WTC11 (cell line): ENCODE measurements around the gene RBCK1. TPM values are rescaled to one million over a fixed set of nuclear protein-coding genes. Genes with fewer than 3 reads are reported as not detected.

ENCODE experiments used
- ATAC-seq: fragments of 200-7000 bp; cut with Tn5 transposase; 2 replicates; pipeline ENCODE4 v1.10.0; 2021; ENCODE audit warnings: mild to moderate bottlenecking, moderate library complexity
- CTCF ChIA-PET: fragments of 300-600 bp; sonication (Branson Sonifier 250); formaldehyde crosslinking; loops from one replicate; lab custom pipeline; 2021; ENCODE audit warnings: antibody characterized with exemption; lab: Charles Lee
- POLR2A ChIA-PET: fragments of 350-600 bp; sonication (Branson Sonifier 250); formaldehyde crosslinking; loops from one replicate; lab custom pipeline; 2021; ENCODE audit warnings: antibody characterized with exemption; lab: Charles Lee
- DNase-seq: peaks from one replicate; pipeline ENCODE4 v3.0.0; 2021; ENCODE audit warnings: low spot score
- H3K27ac Mint-ChIP-seq: 2 replicates; pipeline ENCODE4 v1.8.0; 2021; ENCODE audit warnings: mixed read lengths
- H3K27me3 Mint-ChIP-seq: 2 replicates; pipeline ENCODE4 v1.8.0; 2021; ENCODE audit warnings: low read depth, mild to moderate bottlenecking, moderate library complexity, mixed read lengths
- H3K36me3 Mint-ChIP-seq: 2 replicates; pipeline ENCODE4 v1.8.0; 2021; ENCODE audit warnings: mixed read lengths
- H3K4me1 Mint-ChIP-seq: 2 replicates; pipeline ENCODE4 v1.8.0; 2022; ENCODE audit warnings: mixed read lengths
- H3K4me3 Mint-ChIP-seq: 2 replicates; pipeline ENCODE4 v1.8.0; 2021; ENCODE audit warnings: mild to moderate bottlenecking, moderate library complexity, mixed read lengths
- H3K9me3 Mint-ChIP-seq: 2 replicates; pipeline ENCODE4 v1.8.0; 2021; ENCODE audit warnings: mixed read lengths
- AR ChIP-seq: fragments of 250-450 bp; sonication (Bioruptor Pico); IDR thresholded peaks from 2 replicates; pipeline ENCODE4 v1.9.0; 2021; ENCODE audit warnings: mild to moderate bottlenecking
- ATF2 ChIP-seq: sonication (generic); formaldehyde crosslinking; IDR thresholded peaks from 2 replicates; pipeline ENCODE4 v1.8.1; 2022; ENCODE audit warnings: low read depth, missing genetic modification reagents, borderline replicate concordance
- CREB1 ChIP-seq: sonication (generic); formaldehyde crosslinking; IDR thresholded peaks from 2 replicates; pipeline ENCODE4 v1.8.0; 2023; ENCODE audit warnings: mild to moderate bottlenecking, missing genetic modification reagents
- CTCF ChIP-seq: fragments of 200-600 bp; IDR thresholded peaks from 2 replicates; pipeline ENCODE4 v1.8.0; 2022; ENCODE audit warnings: antibody characterized with exemption
- FOXK1 ChIP-seq: sonication (generic); formaldehyde crosslinking; IDR thresholded peaks from 2 replicates; pipeline ENCODE4 v1.8.0; 2022; ENCODE audit warnings: mild to moderate bottlenecking, moderate library complexity, missing genetic modification reagents
- HMGXB4 ChIP-seq: sonication (generic); formaldehyde crosslinking; IDR thresholded peaks from 2 replicates; pipeline ENCODE4 v1.8.1; 2023; ENCODE audit warnings: mild to moderate bottlenecking, moderate library complexity, missing genetic modification reagents
- MXD4 ChIP-seq: fragments of 250-450 bp; sonication (Bioruptor Pico); IDR thresholded peaks from 2 replicates; pipeline ENCODE4 v1.8.0; 2021; ENCODE audit warnings: mild to moderate bottlenecking, moderate library complexity, borderline replicate concordance
- NR1H2 ChIP-seq: sonication (generic); formaldehyde crosslinking; IDR thresholded peaks from 2 replicates; pipeline ENCODE4 v1.9.0; 2021; ENCODE audit warnings: mild to moderate bottlenecking, moderate library complexity, missing genetic modification reagents
- TCF7 ChIP-seq: sonication (generic); formaldehyde crosslinking; IDR thresholded peaks from 2 replicates; pipeline ENCODE4 v1.8.0; 2022; ENCODE audit warnings: mild to moderate bottlenecking, low read depth, missing genetic modification reagents, moderate library complexity
- TEAD4 ChIP-seq: sonication (generic); formaldehyde crosslinking; IDR thresholded peaks from 2 replicates; pipeline ENCODE4 v1.8.0; 2022; ENCODE audit warnings: mild to moderate bottlenecking, missing genetic modification reagents
- ZNF219 ChIP-seq: sonication (generic); formaldehyde crosslinking; IDR thresholded peaks from 2 replicates; pipeline ENCODE4 v1.8.0; 2023; ENCODE audit warnings: missing genetic modification reagents, mild to moderate bottlenecking, borderline replicate concordance
- ZNF232 ChIP-seq: sonication (generic); formaldehyde crosslinking; IDR thresholded peaks from 2 replicates; pipeline ENCODE4 v1.8.0; 2022; ENCODE audit warnings: mild to moderate bottlenecking, missing genetic modification reagents
- total RNA-seq: library from RNA; stranded (reverse); gene quantifications from 3 replicates; pipeline ENCODE4 v1.2.3, GENCODE V29; 2021
- TF ChIP-seq, protein P1 (sequence below): sonication (generic); formaldehyde crosslinking; IDR thresholded peaks from 2 replicates; pipeline ENCODE4 v1.8.1; 2022; ENCODE audit warnings: mild to moderate bottlenecking, missing genetic modification reagents, moderate library complexity, borderline replicate concordance
- TF ChIP-seq, protein P2 (sequence below): sonication (generic); formaldehyde crosslinking; IDR thresholded peaks from 2 replicates; pipeline ENCODE4 v1.8.0; 2022; ENCODE audit warnings: mild to moderate bottlenecking, missing genetic modification reagents
- TF ChIP-seq, protein P3 (sequence below): sonication (generic); formaldehyde crosslinking; IDR thresholded peaks from 2 replicates; pipeline ENCODE4 v1.8.0; 2023; ENCODE audit warnings: mild to moderate bottlenecking, missing genetic modification reagents
- TF ChIP-seq, protein P4 (sequence below): sonication (generic); formaldehyde crosslinking; IDR thresholded peaks from 2 replicates; pipeline ENCODE4 v1.8.1; 2022; ENCODE audit warnings: low read depth, mild to moderate bottlenecking, moderate library complexity, missing genetic modification reagents, borderline replicate concordance
- TF ChIP-seq, protein P5 (sequence below): sonication (generic); formaldehyde crosslinking; IDR thresholded peaks from 2 replicates; pipeline ENCODE4 v1.8.0; 2022; ENCODE audit warnings: mild to moderate bottlenecking, missing genetic modification reagents

Gene RBCK1
- total RNA-seq, 1 experiment from 2014 or later: 75.2 TPM

- Mint-ChIP-seq H3K36me3 (peaks cover 46% of the 10 kb centered on the region), H3K4me3 (no peak overlapping the region), H3K4me1 (no peaks in the 10 kb centered on the region; the same call in 1 of the 2 replicates), H3K9me3 (peaks cover 11% of the 10 kb centered on the region), H3K27ac (no peak overlapping the region), H3K27me3 (no peaks in the 10 kb centered on the region)
- TF ChIP-seq, protein P1, sequence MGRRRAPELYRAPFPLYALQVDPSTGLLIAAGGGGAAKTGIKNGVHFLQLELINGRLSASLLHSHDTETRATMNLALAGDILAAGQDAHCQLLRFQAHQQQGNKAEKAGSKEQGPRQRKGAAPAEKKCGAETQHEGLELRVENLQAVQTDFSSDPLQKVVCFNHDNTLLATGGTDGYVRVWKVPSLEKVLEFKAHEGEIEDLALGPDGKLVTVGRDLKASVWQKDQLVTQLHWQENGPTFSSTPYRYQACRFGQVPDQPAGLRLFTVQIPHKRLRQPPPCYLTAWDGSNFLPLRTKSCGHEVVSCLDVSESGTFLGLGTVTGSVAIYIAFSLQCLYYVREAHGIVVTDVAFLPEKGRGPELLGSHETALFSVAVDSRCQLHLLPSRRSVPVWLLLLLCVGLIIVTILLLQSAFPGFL (CRISPR knock-in tag): 0 out of 2 replicates have a peak, but pooled peaks have one; percentile 43
- no peak for TF ChIP-seq HMGXB4 (CRISPR knock-in tag)
- TF ChIP-seq, protein P2, sequence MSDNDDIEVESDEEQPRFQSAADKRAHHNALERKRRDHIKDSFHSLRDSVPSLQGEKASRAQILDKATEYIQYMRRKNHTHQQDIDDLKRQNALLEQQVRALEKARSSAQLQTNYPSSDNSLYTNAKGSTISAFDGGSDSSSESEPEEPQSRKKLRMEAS: no peak
- no peak for TF ChIP-seq AR
- no peak for TF ChIP-seq NR1H2 (CRISPR knock-in tag)
- ATAC-seq: no peak
- no peak for DNase-seq
- CTCF ChIA-PET: no interaction called here
- POLR2A ChIA-PET: no interaction called here
These were observed 7.8 kb downstream of the RBCK1 start for GRCh38 chr20:415820-416322.

DNA sequence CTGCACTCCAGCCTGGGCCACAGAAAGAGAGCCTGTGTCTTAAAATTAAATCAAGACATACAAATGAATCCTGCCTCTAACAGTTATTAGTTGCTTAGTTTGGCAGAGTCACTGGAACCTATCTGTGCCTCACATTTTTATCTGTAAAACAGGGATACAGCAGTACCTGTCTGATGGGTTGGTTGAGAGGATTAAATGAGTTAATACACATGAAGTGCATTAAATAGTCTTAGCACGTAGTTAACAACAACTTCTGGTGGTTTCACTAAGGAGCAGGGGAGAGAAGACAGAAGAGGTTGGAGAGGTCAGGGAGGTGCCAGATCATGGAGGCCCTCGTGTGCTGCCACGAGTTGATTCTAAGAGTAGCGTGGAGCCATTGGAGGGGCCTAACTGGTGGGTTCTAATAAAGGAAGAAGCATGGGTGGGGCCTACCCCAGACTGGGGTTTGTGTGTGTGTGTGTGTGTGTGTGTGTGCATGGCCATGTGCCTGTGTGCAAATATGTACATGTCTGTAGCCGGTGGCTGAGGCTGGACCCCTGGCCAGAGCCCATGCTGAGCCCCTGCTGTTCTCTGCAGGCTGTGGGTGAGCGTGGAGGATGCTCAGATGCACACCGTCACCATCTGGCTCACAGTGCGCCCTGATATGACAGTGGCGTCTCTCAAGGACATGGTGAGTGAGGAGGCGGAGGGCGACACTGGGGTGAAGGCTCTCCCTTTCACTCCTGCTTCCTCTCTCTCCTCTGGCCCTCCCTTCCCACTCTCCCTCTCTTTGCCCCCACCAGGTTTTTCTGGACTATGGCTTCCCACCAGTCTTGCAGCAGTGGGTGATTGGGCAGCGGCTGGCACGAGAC is 9.1 kb downstream of the RBCK1 start:
- H3K4me3 Mint-ChIP-seq: no peak overlapping the region
- ATAC-seq: no peak
- H3K36me3 Mint-ChIP-seq: peaks cover 45% of the 10 kb centered on the region
- peaks cover 4% of the 10 kb centered on the region for H3K9me3 Mint-ChIP-seq
- H3K4me1 Mint-ChIP-seq: no peaks in the 10 kb centered on the region; the same call in 1 of the 2 replicates
- H3K27ac Mint-ChIP-seq: no peak overlapping the region
- DNase-seq: no peak
- ChIA-PET CTCF (no interaction called here), POLR2A (no interaction called here)
- H3K27me3 Mint-ChIP-seq: no peaks in the 10 kb centered on the region
- no peak for TF ChIP-seq TCF7
- TF ChIP-seq ZNF232 (CRISPR knock-in tag): no peak
- TF ChIP-seq ATF2 (CRISPR knock-in tag): no peak
- no peak for TF ChIP-seq CREB1 (CRISPR knock-in tag)
- no peak for TF ChIP-seq CTCF
- TF ChIP-seq, protein P3, sequence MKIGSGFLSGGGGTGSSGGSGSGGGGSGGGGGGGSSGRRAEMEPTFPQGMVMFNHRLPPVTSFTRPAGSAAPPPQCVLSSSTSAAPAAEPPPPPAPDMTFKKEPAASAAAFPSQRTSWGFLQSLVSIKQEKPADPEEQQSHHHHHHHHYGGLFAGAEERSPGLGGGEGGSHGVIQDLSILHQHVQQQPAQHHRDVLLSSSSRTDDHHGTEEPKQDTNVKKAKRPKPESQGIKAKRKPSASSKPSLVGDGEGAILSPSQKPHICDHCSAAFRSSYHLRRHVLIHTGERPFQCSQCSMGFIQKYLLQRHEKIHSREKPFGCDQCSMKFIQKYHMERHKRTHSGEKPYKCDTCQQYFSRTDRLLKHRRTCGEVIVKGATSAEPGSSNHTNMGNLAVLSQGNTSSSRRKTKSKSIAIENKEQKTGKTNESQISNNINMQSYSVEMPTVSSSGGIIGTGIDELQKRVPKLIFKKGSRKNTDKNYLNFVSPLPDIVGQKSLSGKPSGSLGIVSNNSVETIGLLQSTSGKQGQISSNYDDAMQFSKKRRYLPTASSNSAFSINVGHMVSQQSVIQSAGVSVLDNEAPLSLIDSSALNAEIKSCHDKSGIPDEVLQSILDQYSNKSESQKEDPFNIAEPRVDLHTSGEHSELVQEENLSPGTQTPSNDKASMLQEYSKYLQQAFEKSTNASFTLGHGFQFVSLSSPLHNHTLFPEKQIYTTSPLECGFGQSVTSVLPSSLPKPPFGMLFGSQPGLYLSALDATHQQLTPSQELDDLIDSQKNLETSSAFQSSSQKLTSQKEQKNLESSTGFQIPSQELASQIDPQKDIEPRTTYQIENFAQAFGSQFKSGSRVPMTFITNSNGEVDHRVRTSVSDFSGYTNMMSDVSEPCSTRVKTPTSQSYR (CRISPR knock-in tag): no peak
- no peak for TF ChIP-seq TEAD4
- no peak for TF ChIP-seq MXD4
- no peak for TF ChIP-seq FOXK1 (CRISPR knock-in tag)
- TF ChIP-seq ZNF219: no peak
- TF ChIP-seq, protein P4, sequence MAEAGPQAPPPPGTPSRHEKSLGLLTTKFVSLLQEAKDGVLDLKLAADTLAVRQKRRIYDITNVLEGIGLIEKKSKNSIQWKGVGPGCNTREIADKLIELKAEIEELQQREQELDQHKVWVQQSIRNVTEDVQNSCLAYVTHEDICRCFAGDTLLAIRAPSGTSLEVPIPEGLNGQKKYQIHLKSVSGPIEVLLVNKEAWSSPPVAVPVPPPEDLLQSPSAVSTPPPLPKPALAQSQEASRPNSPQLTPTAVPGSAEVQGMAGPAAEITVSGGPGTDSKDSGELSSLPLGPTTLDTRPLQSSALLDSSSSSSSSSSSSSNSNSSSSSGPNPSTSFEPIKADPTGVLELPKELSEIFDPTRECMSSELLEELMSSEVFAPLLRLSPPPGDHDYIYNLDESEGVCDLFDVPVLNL: no peak
- TF ChIP-seq, protein P5, sequence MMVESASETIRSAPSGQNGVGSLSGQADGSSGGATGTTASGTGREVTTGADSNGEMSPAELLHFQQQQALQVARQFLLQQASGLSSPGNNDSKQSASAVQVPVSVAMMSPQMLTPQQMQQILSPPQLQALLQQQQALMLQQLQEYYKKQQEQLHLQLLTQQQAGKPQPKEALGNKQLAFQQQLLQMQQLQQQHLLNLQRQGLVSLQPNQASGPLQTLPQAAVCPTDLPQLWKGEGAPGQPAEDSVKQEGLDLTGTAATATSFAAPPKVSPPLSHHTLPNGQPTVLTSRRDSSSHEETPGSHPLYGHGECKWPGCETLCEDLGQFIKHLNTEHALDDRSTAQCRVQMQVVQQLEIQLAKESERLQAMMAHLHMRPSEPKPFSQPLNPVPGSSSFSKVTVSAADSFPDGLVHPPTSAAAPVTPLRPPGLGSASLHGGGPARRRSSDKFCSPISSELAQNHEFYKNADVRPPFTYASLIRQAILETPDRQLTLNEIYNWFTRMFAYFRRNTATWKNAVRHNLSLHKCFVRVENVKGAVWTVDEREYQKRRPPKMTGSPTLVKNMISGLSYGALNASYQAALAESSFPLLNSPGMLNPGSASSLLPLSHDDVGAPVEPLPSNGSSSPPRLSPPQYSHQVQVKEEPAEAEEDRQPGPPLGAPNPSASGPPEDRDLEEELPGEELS: no peak
